Fibroblast of lung (primary cell): ENCODE measurements around the gene DCTN2.

Source experiments
- CTCF ChIP-seq, 2 donors: IDR thresholded peaks in 1 of 2; conservative IDR thresholded peaks in 1 of 2; 1 replicate in 1 of 2; 2 replicates in 1 of 2; pipeline ENCODE4 v1.5.1; 2011 to 2012; ENCODE audit warnings: low read length in 2 of 2, control low read depth in 1 of 2, inconsistent platforms in 1 of 2, low read depth in 1 of 2, mild to moderate bottlenecking in 1 of 2
- EZH2 ChIP-seq: IDR thresholded peaks from 2 replicates; pipeline ENCODE4 v1.5.1; 2012; ENCODE audit warnings: low read length, control low read depth, mild to moderate bottlenecking; ENCODE audit errors: missing control alignments

- TF ChIP-seq CTCF (conservative IDR thresholded peaks at IDR 0.05 in 1 of 2, IDR thresholded peaks at IDR 0.05 in 1 of 2; ENCODE audit: low read depth in 1 of 2, low read length in 2 of 2) (no peak), EZH2 (no peak)
Observed at GRCh38 chr12:57575771-57576612, 29.0 kb upstream of the DCTN2 start.
